ENCODE results near the gene ARHGEF4.
A peak's percentile ranks its signal among the peaks of the same experiment; 100 is the strongest.

The ARHGEF4 gene

DNA sequence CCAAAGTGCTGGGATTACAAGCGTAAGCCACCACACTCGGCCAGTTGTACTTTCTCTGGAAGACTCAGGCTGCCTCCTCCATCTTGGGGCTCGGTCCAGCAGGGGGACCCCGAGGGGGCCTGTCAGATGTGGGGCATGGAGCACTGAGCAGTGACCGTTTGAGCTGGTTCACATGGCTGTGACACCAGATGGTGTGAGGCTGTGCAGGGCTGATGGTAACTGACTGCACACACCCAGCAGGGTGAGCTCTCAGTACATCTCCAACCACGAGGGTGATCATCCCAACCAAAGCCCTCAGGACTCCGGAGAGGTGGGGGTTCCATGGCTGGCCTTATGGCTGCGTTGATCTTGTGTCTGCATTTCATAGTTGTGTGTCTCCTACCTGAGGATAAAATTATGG lies 193.1 kb downstream of the ARHGEF4 start:
- Mint-ChIP-seq H3K36me3 (no peaks in the 10 kb centered on the region), H3K27me3 (peaks cover 10% of the 10 kb centered on the region)
- ATAC-seq (ENCODE audit: low read depth): no peak

GRCh38 chr2:131030478-131030971 lies 193.8 kb downstream of the ARHGEF4 start:
- Mint-ChIP-seq H3K9me3 (peaks cover 1% of the 10 kb centered on the region), H3K36me3 (no peaks in the 10 kb centered on the region), H3K27me3 (peaks cover 10% of the 10 kb centered on the region), H3K27ac (no peak overlapping the region), H3K4me3 (no peak overlapping the region), H3K4me1 (no peaks in the 10 kb centered on the region)
- DNase-seq (ENCODE audit: low spot score in 2 of 2) (peak in 1 of 2 donors; percentile 2), ATAC-seq (ENCODE audit: low read depth) (no peak)

More for the DNA sequence above, 193.1 kb downstream of the ARHGEF4 start:
- Mint-ChIP-seq H3K4me3 (no peak overlapping the region), H3K9me3 (peaks cover 1% of the 10 kb centered on the region), H3K27ac (no peak overlapping the region), H3K4me1 (no peaks in the 10 kb centered on the region)
- DNase-seq (ENCODE audit: low spot score in 2 of 2): peak in 1 of 2 donors; percentile 0

DNA sequence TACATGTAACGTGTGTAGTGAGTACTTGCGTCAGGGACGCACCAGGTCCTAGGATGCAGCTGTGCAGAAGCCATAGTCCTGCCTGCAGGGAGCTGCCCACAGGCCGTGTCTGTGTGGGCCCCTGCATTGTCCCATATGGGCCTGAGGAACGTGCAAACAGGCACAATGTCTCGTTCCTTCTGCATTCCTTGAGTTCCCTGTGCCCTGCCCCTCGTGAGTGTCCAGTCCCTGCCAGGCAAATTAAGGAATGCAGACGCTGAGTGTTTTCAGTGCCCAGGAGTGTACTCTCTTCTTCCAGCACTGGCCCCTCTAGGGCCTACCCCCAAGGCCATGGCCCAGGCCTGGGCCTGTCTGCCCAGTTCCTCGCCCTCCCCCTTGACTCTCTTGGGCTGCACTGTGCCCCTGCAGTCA lies 194.7 kb downstream of the ARHGEF4 start:
- Mint-ChIP-seq H3K4me3 (no peak overlapping the region), H3K36me3 (no peaks in the 10 kb centered on the region), H3K27me3 (peaks cover 9% of the 10 kb centered on the region), H3K4me1 (no peaks in the 10 kb centered on the region), H3K27ac (no peak overlapping the region), H3K9me3 (peaks cover 1% of the 10 kb centered on the region)
- DNase-seq (ENCODE audit: low spot score in 2 of 2) (peak in 1 of 2 donors; percentile 5), ATAC-seq (ENCODE audit: low read depth) (no peak)

- DNase-seq (ENCODE audit: low spot score in 2 of 2) (peak in 1 of 2 donors; percentile 6), ATAC-seq (ENCODE audit: low read depth) (no peak)
- H3K27me3 Mint-ChIP-seq: peaks cover 9% of the 10 kb centered on the region
- H3K27ac Mint-ChIP-seq: no peak overlapping the region
- H3K36me3 Mint-ChIP-seq: no peaks in the 10 kb centered on the region
- H3K4me3 Mint-ChIP-seq: no peak overlapping the region
- H3K4me1 Mint-ChIP-seq: no peaks in the 10 kb centered on the region
- H3K9me3 Mint-ChIP-seq: peaks cover 1% of the 10 kb centered on the region
These were observed 195.2 kb downstream of the ARHGEF4 start for GRCh38 chr2:131031875-131032274.

DNA sequence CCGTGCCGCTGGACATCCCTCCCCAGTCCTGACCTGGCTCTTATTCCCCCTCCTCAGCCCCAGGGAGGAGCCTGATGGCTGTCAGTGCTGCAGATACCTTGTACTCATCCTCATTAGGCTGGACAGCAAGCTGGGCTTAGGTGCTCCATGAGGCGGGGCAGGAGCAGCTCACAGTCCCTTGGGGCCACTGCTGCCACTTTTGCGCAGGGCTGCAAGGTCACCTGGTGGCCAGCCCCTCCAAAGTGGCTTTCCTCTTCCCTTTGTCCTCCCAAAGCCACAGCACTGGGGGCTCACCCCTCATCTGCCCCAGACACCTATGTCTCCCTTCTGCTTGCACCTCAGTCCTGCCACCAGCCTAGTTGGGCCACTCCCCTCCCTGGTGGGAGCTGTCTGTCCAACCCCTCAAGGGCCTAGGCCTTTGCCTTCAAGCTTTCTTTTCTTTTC lies 195.7 kb downstream of the ARHGEF4 start:
- H3K36me3 Mint-ChIP-seq: no peaks in the 10 kb centered on the region
- no peak overlapping the region for H3K4me3 Mint-ChIP-seq
- H3K27ac Mint-ChIP-seq: no peak overlapping the region
- H3K9me3 Mint-ChIP-seq: peaks cover 1% of the 10 kb centered on the region
- peak in 1 of 2 donors; percentile 6 for DNase-seq (ENCODE audit: low spot score in 2 of 2)
- no peaks in the 10 kb centered on the region for H3K4me1 Mint-ChIP-seq
- no peak for ATAC-seq (ENCODE audit: low read depth)
- H3K27me3 Mint-ChIP-seq: peaks cover 10% of the 10 kb centered on the region

- H3K27ac Mint-ChIP-seq: no peak overlapping the region
- H3K9me3 Mint-ChIP-seq: no peaks in the 10 kb centered on the region
- peaks cover 10% of the 10 kb centered on the region for H3K27me3 Mint-ChIP-seq
- ATAC-seq (ENCODE audit: low read depth): no peak
- DNase-seq (ENCODE audit: low spot score in 2 of 2): no peak
- no peaks in the 10 kb centered on the region for H3K4me1 Mint-ChIP-seq
- H3K4me3 Mint-ChIP-seq: no peak overlapping the region
- no peaks in the 10 kb centered on the region for H3K36me3 Mint-ChIP-seq
These were observed 197.0 kb downstream of the ARHGEF4 start for GRCh38 chr2:131033786-131034121.

GRCh38 chr2:131034122-131035051 lies 197.7 kb downstream of the ARHGEF4 start:
- H3K36me3 Mint-ChIP-seq: no peaks in the 10 kb centered on the region
- no peaks in the 10 kb centered on the region for H3K4me1 Mint-ChIP-seq
- H3K4me3 Mint-ChIP-seq: no peak overlapping the region
- ATAC-seq (ENCODE audit: low read depth) (no peak), DNase-seq (ENCODE audit: low spot score in 2 of 2) (no peak)
- peaks cover 10% of the 10 kb centered on the region for H3K27me3 Mint-ChIP-seq
- no peaks in the 10 kb centered on the region for H3K9me3 Mint-ChIP-seq
- no peak overlapping the region for H3K27ac Mint-ChIP-seq

DNA sequence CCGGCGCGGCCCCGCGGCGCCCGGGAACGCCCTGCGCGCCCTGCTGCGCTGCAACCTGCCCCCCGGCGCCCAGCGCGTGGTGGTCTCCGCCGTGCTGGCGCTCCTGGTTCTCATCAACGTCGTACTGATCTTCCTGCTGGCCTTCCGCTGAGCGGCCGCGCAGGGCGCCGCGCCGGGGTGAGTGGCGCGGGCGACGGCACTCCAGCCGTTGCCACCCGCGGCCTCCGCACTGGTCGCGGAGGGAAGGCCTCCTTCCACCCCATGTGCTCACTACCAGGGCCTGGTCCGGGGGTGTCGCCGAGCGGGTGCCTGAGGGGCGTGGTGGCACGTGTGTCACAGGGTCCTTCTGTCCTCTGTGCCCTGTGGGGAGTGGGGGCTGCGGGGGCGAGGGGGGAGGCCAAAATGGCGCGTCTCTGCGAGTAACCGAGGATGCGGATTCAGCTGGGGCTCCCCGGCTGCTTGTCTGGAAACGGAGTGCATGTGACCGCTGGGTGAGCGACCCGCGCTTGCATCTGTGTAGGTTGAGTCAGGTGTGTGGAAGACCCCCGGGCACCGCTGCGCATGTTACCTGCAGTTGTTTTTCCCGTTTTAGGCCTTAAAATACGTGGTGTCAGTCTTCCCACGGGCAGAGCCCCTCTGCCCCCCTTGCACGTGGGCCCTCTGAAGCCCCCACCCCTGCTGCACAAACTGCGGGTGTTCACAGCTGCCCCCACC lies 198.6 kb downstream of the ARHGEF4 start:
- Mint-ChIP-seq H3K36me3 (no peaks in the 10 kb centered on the region), H3K4me1 (no peaks in the 10 kb centered on the region), H3K9me3 (no peaks in the 10 kb centered on the region), H3K27me3 (peaks cover 10% of the 10 kb centered on the region), H3K4me3 (no peak overlapping the region), H3K27ac (no peak overlapping the region)
- ATAC-seq (ENCODE audit: low read depth): no peak
- DNase-seq (ENCODE audit: low spot score in 2 of 2): no peak

DNA sequence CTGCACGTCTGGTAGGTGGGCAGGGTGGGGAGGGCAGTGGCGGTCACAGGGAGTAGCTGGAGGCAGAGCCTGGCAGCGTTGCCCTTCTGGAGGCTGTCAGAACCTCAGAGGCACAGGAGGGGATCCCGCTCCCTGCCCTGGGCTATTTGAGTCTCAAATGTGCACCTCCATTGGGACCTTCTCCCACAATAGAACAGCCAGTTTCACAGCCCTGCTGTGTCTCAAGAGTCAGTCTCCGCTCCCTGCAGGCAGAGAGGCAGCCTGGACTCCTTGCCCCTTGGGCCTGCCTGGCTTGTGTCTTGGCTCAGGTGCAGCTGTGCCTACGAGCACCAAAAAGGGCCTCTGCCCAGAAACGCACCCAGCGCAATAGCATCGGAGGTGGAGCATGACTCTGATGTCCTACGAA lies 199.1 kb downstream of the ARHGEF4 start:
- Mint-ChIP-seq H3K4me1 (no peaks in the 10 kb centered on the region), H3K4me3 (no peak overlapping the region), H3K27me3 (peaks cover 10% of the 10 kb centered on the region), H3K9me3 (no peaks in the 10 kb centered on the region), H3K36me3 (no peaks in the 10 kb centered on the region), H3K27ac (no peak overlapping the region)
- DNase-seq (ENCODE audit: low spot score in 2 of 2) (no peak), ATAC-seq (ENCODE audit: low read depth) (no peak)

GRCh38 chr2:131036269-131036668 lies 199.6 kb downstream of the ARHGEF4 start:
- no peak overlapping the region for H3K27ac Mint-ChIP-seq
- DNase-seq (ENCODE audit: low spot score in 2 of 2) (no peak), ATAC-seq (ENCODE audit: low read depth) (no peak)
- H3K27me3 Mint-ChIP-seq: peaks cover 14% of the 10 kb centered on the region
- H3K4me1 Mint-ChIP-seq: peaks cover 1% of the 10 kb centered on the region
- H3K36me3 Mint-ChIP-seq: no peaks in the 10 kb centered on the region
- no peaks in the 10 kb centered on the region for H3K9me3 Mint-ChIP-seq
- no peak overlapping the region for H3K4me3 Mint-ChIP-seq

GRCh38 chr2:131036696-131037397 lies 200.1 kb downstream of the ARHGEF4 start:
- no peaks in the 10 kb centered on the region for H3K36me3 Mint-ChIP-seq
- H3K4me1 Mint-ChIP-seq: peaks cover 3% of the 10 kb centered on the region
- no peak overlapping the region for H3K4me3 Mint-ChIP-seq
- no peaks in the 10 kb centered on the region for H3K9me3 Mint-ChIP-seq
- DNase-seq (ENCODE audit: low spot score in 2 of 2) (no peak), ATAC-seq (ENCODE audit: low read depth) (no peak)
- no peak overlapping the region for H3K27ac Mint-ChIP-seq
- peaks cover 16% of the 10 kb centered on the region for H3K27me3 Mint-ChIP-seq

DNA sequence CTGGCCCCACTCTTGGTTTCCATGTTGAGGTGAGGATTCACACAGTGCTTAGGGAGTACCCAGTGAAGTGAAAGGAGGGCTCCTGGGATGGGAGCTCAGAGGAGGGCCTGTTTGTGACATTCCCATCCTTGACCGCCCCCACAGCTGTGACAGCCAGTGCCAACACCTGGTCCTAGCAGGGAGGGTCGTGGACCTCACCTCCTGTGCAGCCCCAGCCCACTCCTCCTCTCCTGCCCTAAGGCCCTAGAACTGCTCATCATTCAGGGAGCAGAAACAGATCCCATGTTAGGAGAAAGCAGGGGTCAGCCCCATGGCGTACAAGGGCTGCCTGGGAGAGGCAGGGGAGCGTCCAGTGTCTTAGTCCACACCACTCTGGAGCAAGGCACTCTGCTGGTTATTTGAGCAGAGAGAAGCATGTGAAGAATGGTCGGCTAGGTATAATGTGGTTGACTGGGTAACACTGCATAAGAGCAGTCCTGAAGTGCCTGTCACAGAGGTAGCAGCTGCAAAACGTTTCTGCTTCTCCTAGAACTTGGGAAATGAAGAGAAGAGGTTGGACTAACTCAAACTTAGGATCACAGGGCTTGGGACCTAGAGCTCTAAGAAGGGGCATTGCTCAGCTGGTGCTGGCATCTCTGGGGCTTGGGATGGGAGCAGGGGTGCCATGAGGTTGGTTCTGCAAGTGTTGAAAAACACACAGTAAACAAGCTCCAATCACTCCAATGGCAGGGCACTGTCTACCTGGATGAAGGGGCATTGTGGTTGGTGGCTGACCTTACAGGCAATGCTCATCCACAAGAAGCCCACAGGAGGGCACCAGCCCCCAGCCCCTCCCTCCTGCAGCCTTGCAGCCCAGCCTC lies 200.9 kb downstream of the ARHGEF4 start:
- H3K4me3 Mint-ChIP-seq: no peak overlapping the region
- H3K4me1 Mint-ChIP-seq: peaks cover 3% of the 10 kb centered on the region

More for the DNA sequence above, 200.9 kb downstream of the ARHGEF4 start:
- DNase-seq (ENCODE audit: low spot score in 2 of 2) (no peak), ATAC-seq (ENCODE audit: low read depth) (no peak)
- Mint-ChIP-seq H3K9me3 (no peaks in the 10 kb centered on the region), H3K36me3 (no peaks in the 10 kb centered on the region), H3K27me3 (peaks cover 14% of the 10 kb centered on the region), H3K27ac (no peak overlapping the region)

All from memory B cell (primary cell).